ENCODE data around the gene IKZF1. TPM values are rescaled to one million over a fixed set of nuclear protein-coding genes. Genes with fewer than 3 reads are reported as not detected.

The IKZF1 gene
- total and polyA plus RNA-seq, 9 of the 15 experiments (the other 6 are each of a cell fraction or from before 2014, with no cell fraction given): 12.6 to 85.3 (median 44.7) TPM

- ATAC-seq (no peak), FAIRE-seq (no peak), DNase-seq (ENCODE audit: extremely low read depth in 1 of 4, low spot score in 3 of 4) (no peak)
- no peaks in the 10 kb centered on the region for H3K9me1 ChIP-seq (ENCODE audit: control insufficient read depth, insufficient read depth, low read length)
- no peaks in the 10 kb centered on the region; a peak in 1 of 5 replicates for H3K4me1 ChIP-seq (replicated peaks in 1 of 2; ENCODE audit: control insufficient read depth in 2 of 2, insufficient read depth in 2 of 2, low read length in 2 of 2)
- H3K9me3 ChIP-seq (replicated peaks; ENCODE audit: control insufficient read depth, insufficient read depth, low read depth, low read length): no peaks in the 10 kb centered on the region
- no peak overlapping the region for H3K4me3 ChIP-seq
- ChIA-PET POLR2A (no interaction called here), CTCF (ENCODE audit: low intra/inter-chr PET ratio) (no interaction called here)
- no peak overlapping the region for H2AFZ ChIP-seq (ENCODE audit: low read depth, low read length)
- TF ChIP-seq ZNF830 (CRISPR knock-in tag; IDR thresholded peaks at IDR 0.05) (no peak), SP1 (CRISPR knock-in tag; IDR thresholded peaks at IDR 0.05) (no peak), HIVEP1 (CRISPR knock-in tag; IDR thresholded peaks at IDR 0.05) (no peak), ARID4B (CRISPR knock-in tag; IDR thresholded peaks at IDR 0.05) (no peak), ARHGAP35 (IDR thresholded peaks at IDR 0.05; ENCODE audit: partially characterized antibody) (no peak), ZNF316 (IDR thresholded peaks at IDR 0.05) (no peak), EZH2 (IDR thresholded peaks at IDR 0.05; ENCODE audit: borderline replicate concordance, low read depth, low read length) (no peak)
- in situ Hi-C loops (cut with MboI) (no loop called here), intact Hi-C loops (cut with micrococcal nuclease) (no loop called here)
- no peaks in the 10 kb centered on the region for H3K36me3 ChIP-seq (ENCODE audit: control insufficient read depth, insufficient read depth, low read length)
- H3K9ac ChIP-seq (ENCODE audit: insufficient read depth in 1 of 2, low read depth in 2 of 2, low read length in 2 of 2): no peak overlapping the region
- no peaks in the 10 kb centered on the region for H3K79me2 ChIP-seq (ENCODE audit: control insufficient read depth, insufficient read depth, low read length)
- H3K27me3 ChIP-seq (ENCODE audit: control insufficient read depth in 2 of 2, insufficient read depth in 2 of 2, low read length in 2 of 2): no peaks in the 10 kb centered on the region
- H4K20me1 ChIP-seq (replicated peaks; ENCODE audit: control insufficient read depth, insufficient read depth, low read length): no peaks in the 10 kb centered on the region
- BruUV-seq (replicated peaks): no TSS peak
- H3K4me2 ChIP-seq (ENCODE audit: insufficient read depth, low read length): no peak overlapping the region
- H3K27ac ChIP-seq (ENCODE audit: extremely low read depth, low read depth, low read length): no peak overlapping the region
Observed at GRCh38 chr7:50292763-50293162, 11.8 kb upstream of the IKZF1 start.
